ENCODE measurements around the gene DNAAF1. TPM values are rescaled to one million over a fixed set of nuclear protein-coding genes. Genes with fewer than 3 reads are reported as not detected.

The DNAAF1 gene
- total RNA-seq, 1 experiment from 2014 or later = 0.07 TPM

DNA sequence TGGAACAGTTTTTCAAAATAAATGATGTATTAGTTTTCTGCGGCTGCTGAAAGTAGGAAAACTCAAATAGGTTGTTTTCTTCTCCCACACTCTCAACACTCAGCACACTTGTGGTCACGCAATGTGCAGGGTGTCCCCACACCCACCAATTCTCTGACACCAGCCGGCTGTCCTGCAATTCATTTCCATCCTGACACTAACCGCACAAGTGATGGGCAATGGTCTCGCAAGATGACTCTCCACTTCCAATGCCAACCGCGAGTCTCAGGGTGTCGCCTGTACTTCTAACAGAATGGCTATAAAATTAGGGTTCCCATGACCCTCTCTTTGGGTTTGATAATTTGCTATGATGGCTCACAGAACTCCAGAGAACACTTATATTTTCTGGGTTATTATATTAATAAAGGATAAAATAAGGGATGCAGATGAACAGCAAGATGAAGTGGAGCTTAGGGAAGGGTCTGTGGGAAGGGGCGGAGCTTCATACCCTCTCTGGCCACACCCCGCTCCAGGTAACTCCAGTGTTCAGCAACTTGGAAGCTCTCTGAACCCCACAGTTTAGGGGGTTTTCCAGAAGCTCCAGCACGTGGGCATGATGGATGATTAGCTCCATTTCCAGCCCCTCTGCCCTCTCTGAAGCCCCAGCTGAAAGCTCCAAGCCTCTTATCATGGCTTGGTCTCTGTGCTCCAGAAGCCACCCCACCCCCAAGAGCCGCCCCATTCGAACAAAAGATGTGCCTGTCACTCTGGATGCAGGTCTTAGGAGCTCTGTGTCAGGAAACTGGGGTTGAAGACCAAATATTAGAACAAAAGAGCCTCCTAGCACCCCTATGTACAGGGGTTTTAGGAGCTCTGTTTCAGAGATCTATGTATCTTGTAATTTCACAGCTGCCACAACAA is 21.9 kb downstream of the DNAAF1 start:
- Mint-ChIP-seq H3K9me3 (ENCODE audit: unreplicated experiment) (no peaks in the 10 kb centered on the region), H3K4me1 (ENCODE audit: low read depth, unreplicated experiment) (no peaks in the 10 kb centered on the region), H3K4me3 (ENCODE audit: unreplicated experiment) (no peak overlapping the region), H3K27me3 (ENCODE audit: insufficient read depth, unreplicated experiment) (peaks cover 24% of the 10 kb centered on the region), H3K36me3 (ENCODE audit: insufficient read depth, unreplicated experiment) (no peaks in the 10 kb centered on the region), H3K27ac (ENCODE audit: unreplicated experiment) (no peak overlapping the region)
- no peak overlapping the region for H3K4me3 ChIP-seq (ENCODE audit: low read depth, low read length)
- no TSS peak for BruUV-seq (replicated peaks)
- no peaks in the 10 kb centered on the region for H3K4me1 ChIP-seq
- no peak for DNase-seq
- no peaks in the 10 kb centered on the region for H3K36me3 ChIP-seq (ENCODE audit: control insufficient read depth, insufficient read depth, low read length)
- intact Hi-C loops (cut with micrococcal nuclease; ENCODE audit: unreplicated experiment) = no loop called here
- TF ChIP-seq, protein P1, sequence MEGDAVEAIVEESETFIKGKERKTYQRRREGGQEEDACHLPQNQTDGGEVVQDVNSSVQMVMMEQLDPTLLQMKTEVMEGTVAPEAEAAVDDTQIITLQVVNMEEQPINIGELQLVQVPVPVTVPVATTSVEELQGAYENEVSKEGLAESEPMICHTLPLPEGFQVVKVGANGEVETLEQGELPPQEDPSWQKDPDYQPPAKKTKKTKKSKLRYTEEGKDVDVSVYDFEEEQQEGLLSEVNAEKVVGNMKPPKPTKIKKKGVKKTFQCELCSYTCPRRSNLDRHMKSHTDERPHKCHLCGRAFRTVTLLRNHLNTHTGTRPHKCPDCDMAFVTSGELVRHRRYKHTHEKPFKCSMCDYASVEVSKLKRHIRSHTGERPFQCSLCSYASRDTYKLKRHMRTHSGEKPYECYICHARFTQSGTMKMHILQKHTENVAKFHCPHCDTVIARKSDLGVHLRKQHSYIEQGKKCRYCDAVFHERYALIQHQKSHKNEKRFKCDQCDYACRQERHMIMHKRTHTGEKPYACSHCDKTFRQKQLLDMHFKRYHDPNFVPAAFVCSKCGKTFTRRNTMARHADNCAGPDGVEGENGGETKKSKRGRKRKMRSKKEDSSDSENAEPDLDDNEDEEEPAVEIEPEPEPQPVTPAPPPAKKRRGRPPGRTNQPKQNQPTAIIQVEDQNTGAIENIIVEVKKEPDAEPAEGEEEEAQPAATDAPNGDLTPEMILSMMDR (IDR thresholded peaks at IDR 0.05; ENCODE audit: insufficient read depth in 1 of 2, low read depth in 1 of 2, low read length in 1 of 2, severe bottlenecking in 1 of 2, unreplicated experiment in 1 of 2) = no peak
- CTCF ChIA-PET = interaction anchor here (0.8 to 1.4 kb wide), 2 partner anchors 20 to 28 kb away, joined by 3 to 9 read pairs; partner anchors contain the start of gene TAF1C
- no peaks in the 10 kb centered on the region for H3K9me3 ChIP-seq
- no peaks in the 10 kb centered on the region for H3K27me3 ChIP-seq (replicated peaks; ENCODE audit: control insufficient read depth, insufficient read depth, low read length)
- POLR2A ChIA-PET = no interaction called here

DNA sequence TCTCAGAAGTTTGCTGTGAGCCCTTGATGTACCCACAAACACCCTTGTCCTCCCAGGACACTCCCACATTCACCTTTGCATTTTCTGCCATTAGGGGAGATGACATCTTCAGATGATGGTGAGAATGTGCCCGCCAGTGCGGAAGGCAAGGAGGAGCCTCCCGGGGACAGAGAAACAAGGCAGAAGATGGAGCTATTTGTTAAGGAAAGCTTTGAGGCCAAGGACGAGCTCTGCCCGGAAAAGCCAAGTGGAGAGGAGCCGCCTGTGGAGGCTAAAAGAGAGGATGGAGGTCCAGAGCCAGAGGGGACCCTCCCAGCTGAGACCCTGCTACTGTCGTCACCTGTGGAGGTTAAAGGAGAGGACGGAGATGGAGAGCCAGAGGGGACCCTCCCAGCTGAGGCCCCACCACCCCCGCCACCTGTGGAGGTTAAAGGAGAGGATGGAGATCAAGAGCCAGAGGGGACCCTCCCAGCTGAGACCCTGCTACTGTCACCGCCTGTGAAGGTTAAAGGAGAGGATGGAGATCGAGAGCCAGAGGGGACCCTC is 24.7 kb downstream of the DNAAF1 start:
- no peaks in the 10 kb centered on the region for H3K4me1 ChIP-seq
- CTCF ChIA-PET = interaction anchor here (0.7 to 3.5 kb wide), 3 partner anchors 17 to 156 kb away, joined by 3 to 19 read pairs (median 8); partner anchors contain the start of gene TAF1C
- no peaks in the 10 kb centered on the region for H3K9me3 ChIP-seq
- TF ChIP-seq, protein P1 (IDR thresholded peaks at IDR 0.05; ENCODE audit: insufficient read depth in 1 of 2, low read depth in 1 of 2, low read length in 1 of 2, severe bottlenecking in 1 of 2, unreplicated experiment in 1 of 2) = no peak
- intact Hi-C loops (cut with micrococcal nuclease; ENCODE audit: unreplicated experiment) = no loop called here
- H3K27me3 ChIP-seq (replicated peaks; ENCODE audit: control insufficient read depth, insufficient read depth, low read length) = no peaks in the 10 kb centered on the region
- Mint-ChIP-seq H3K4me1 (ENCODE audit: low read depth, unreplicated experiment) (no peaks in the 10 kb centered on the region), H3K4me3 (ENCODE audit: unreplicated experiment) (no peak overlapping the region), H3K27ac (ENCODE audit: unreplicated experiment) (no peak overlapping the region), H3K36me3 (ENCODE audit: insufficient read depth, unreplicated experiment) (peaks cover under 1% of the 10 kb centered on the region), H3K9me3 (ENCODE audit: unreplicated experiment) (no peaks in the 10 kb centered on the region), H3K27me3 (ENCODE audit: insufficient read depth, unreplicated experiment) (peaks cover 14% of the 10 kb centered on the region)
- H3K36me3 ChIP-seq (ENCODE audit: control insufficient read depth, insufficient read depth, low read length) = no peaks in the 10 kb centered on the region
- POLR2A ChIA-PET = no interaction called here
- no TSS peak for BruUV-seq (replicated peaks)
- no peak overlapping the region for H3K4me3 ChIP-seq (ENCODE audit: low read depth, low read length)
- DNase-seq = no peak

DNA sequence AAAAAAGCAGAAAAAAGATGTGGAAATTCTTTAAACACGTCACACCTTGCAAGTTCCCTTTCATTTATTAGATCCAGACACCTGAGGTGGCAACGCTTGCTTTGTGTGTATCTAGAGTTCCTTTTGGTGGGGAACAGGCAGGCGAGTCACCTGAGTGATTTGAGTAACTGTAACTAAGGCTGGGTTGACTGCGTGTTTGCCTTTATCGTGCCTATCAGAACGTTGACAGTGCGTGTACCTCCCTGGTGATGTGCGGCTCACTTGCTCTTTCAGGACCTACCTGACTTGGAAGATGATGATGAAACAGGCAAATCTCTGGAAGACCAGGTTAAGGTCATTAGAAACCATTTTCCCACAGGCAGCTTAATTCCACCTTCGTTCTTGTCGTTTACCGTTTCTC is 29.3 kb downstream of the DNAAF1 start:
- H3K4me1 ChIP-seq = peaks cover 16% of the 10 kb centered on the region
- TF ChIP-seq, protein P1 (IDR thresholded peaks at IDR 0.05; ENCODE audit: insufficient read depth in 1 of 2, low read depth in 1 of 2, low read length in 1 of 2, severe bottlenecking in 1 of 2, unreplicated experiment in 1 of 2) = no peak
- H3K27ac Mint-ChIP-seq (ENCODE audit: unreplicated experiment) = no peak overlapping the region
- POLR2A ChIA-PET = no interaction called here
- no peak overlapping the region for H3K4me3 Mint-ChIP-seq (ENCODE audit: unreplicated experiment)
- no peaks in the 10 kb centered on the region for H3K27me3 ChIP-seq (replicated peaks; ENCODE audit: control insufficient read depth, insufficient read depth, low read length)
- CTCF ChIA-PET = interaction anchor here (1.4 to 1.9 kb wide), 1 partner anchor 13 kb away, joined by 4 to 10 read pairs; the partner anchor contains the start of gene TAF1C
- H3K9me3 Mint-ChIP-seq (ENCODE audit: unreplicated experiment) = no peaks in the 10 kb centered on the region
- no peak overlapping the region for H3K4me3 ChIP-seq (ENCODE audit: low read depth, low read length)
- H3K36me3 ChIP-seq (ENCODE audit: control insufficient read depth, insufficient read depth, low read length) = no peaks in the 10 kb centered on the region; the same call in 1 of the 2 replicates
- no peaks in the 10 kb centered on the region for H3K9me3 ChIP-seq
- intact Hi-C loops (cut with micrococcal nuclease; ENCODE audit: unreplicated experiment) = loop anchor here (2.0 kb wide), 1 partner anchor 58 kb away; the partner anchor contains the start of gene MBTPS1
- H3K36me3 Mint-ChIP-seq (ENCODE audit: insufficient read depth, unreplicated experiment) = peaks cover 8% of the 10 kb centered on the region
- no TSS peak for BruUV-seq (replicated peaks)
- H3K4me1 Mint-ChIP-seq (ENCODE audit: low read depth, unreplicated experiment) = no peaks in the 10 kb centered on the region
- no peak for DNase-seq
- peaks cover 5% of the 10 kb centered on the region for H3K27me3 Mint-ChIP-seq (ENCODE audit: insufficient read depth, unreplicated experiment)

All from Caco-2 (cell line).